WERI-Rb-1 (cell line): ENCODE results near the gene POLK.

Source experiments
- DNase-seq: peaks from one replicate; pipeline ENCODE4 v3.0.0-alpha.2; 2020
- H3K27ac ChIP-seq: fragments of 250-450 bp; sonication (Bioruptor Pico); 2 replicates; pipeline ENCODE4 v1.5.1; 2020; ENCODE audit warnings: mild to moderate bottlenecking, moderate library complexity
- H3K27me3 ChIP-seq: fragments of 250-450 bp; sonication (Bioruptor Pico); 2 replicates; pipeline ENCODE4 v1.5.1; 2021; ENCODE audit warnings: mild to moderate bottlenecking, low read depth, moderate library complexity; ENCODE audit not compliant: insufficient read depth, severe bottlenecking
- H3K36me3 ChIP-seq: fragments of 250-450 bp; sonication (Bioruptor Pico); 2 replicates; pipeline ENCODE4 v1.5.1; 2020; ENCODE audit warnings: mild to moderate bottlenecking, moderate library complexity
- H3K4me3 ChIP-seq: 2 replicates; pipeline ENCODE4 v1.5.1; 2011; ENCODE audit warnings: low read depth, mild to moderate bottlenecking, control low read depth, low read length
- H3K9me3 ChIP-seq: fragments of 250-450 bp; sonication (Bioruptor Pico); 2 replicates; pipeline ENCODE4 v1.5.1; 2021; ENCODE audit warnings: mild to moderate bottlenecking, moderate library complexity; ENCODE audit not compliant: severe bottlenecking
- TF ChIP-seq, protein P1 (sequence below): IDR thresholded peaks from 2 replicates; pipeline ENCODE4 v1.5.1; 2011; ENCODE audit warnings: low read depth, mild to moderate bottlenecking, control low read depth, inconsistent platforms, low read length

The POLK gene

DNA sequence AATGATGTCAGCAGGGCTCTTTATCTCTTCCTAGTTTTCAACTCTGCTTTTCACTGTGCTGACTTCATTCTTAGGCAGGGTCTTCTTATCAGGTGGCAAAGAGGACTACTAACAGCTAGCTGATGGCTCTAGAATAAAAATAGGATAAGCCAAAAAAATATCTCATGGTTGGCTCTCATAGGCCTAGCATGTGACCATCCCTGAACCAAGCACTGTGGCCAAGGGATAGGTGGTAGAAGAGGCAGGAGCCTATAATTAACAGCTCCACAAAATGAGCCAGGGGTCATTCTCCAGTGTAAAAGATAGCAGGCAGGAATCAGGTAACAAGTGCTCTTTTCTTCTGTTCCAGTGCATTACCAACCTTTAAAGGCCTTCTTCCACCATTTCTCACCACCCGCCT is 120.6 kb downstream of the POLK start:
- TF ChIP-seq, protein P1, sequence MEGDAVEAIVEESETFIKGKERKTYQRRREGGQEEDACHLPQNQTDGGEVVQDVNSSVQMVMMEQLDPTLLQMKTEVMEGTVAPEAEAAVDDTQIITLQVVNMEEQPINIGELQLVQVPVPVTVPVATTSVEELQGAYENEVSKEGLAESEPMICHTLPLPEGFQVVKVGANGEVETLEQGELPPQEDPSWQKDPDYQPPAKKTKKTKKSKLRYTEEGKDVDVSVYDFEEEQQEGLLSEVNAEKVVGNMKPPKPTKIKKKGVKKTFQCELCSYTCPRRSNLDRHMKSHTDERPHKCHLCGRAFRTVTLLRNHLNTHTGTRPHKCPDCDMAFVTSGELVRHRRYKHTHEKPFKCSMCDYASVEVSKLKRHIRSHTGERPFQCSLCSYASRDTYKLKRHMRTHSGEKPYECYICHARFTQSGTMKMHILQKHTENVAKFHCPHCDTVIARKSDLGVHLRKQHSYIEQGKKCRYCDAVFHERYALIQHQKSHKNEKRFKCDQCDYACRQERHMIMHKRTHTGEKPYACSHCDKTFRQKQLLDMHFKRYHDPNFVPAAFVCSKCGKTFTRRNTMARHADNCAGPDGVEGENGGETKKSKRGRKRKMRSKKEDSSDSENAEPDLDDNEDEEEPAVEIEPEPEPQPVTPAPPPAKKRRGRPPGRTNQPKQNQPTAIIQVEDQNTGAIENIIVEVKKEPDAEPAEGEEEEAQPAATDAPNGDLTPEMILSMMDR, result no peak
- H3K27me3 ChIP-seq, result no peaks in the 10 kb centered on the region
- no peak overlapping the region for H3K27ac ChIP-seq
- no peak for DNase-seq
- H3K4me3 ChIP-seq, result no peak overlapping the region
- no peaks in the 10 kb centered on the region for H3K36me3 ChIP-seq
- H3K9me3 ChIP-seq, result no peaks in the 10 kb centered on the region

DNA sequence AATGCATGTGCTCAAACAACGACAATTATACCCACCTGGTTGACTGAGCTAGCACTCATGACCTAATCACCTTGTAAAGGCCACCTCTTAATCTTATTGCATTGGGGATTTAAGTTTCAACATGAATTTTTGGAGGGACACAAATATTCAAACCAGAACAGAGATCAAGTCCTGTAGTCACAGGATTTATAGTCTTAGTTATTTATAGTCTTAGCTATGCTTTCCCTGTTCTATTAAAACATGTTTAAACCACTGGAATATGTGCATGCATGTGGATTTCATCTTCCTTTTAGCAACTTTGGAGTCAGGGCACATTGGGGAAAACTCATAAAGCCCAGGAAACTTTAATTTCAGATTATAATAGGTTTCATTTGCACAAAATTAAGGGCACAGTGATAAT is 126.3 kb downstream of the POLK start:
- H3K4me3 ChIP-seq, result no peak overlapping the region
- no peaks in the 10 kb centered on the region for H3K27me3 ChIP-seq
- TF ChIP-seq, protein P1, result no peak
- H3K27ac ChIP-seq, result no peak overlapping the region
- H3K9me3 ChIP-seq, result no peaks in the 10 kb centered on the region
- no peaks in the 10 kb centered on the region for H3K36me3 ChIP-seq
- DNase-seq, result no peak

DNA sequence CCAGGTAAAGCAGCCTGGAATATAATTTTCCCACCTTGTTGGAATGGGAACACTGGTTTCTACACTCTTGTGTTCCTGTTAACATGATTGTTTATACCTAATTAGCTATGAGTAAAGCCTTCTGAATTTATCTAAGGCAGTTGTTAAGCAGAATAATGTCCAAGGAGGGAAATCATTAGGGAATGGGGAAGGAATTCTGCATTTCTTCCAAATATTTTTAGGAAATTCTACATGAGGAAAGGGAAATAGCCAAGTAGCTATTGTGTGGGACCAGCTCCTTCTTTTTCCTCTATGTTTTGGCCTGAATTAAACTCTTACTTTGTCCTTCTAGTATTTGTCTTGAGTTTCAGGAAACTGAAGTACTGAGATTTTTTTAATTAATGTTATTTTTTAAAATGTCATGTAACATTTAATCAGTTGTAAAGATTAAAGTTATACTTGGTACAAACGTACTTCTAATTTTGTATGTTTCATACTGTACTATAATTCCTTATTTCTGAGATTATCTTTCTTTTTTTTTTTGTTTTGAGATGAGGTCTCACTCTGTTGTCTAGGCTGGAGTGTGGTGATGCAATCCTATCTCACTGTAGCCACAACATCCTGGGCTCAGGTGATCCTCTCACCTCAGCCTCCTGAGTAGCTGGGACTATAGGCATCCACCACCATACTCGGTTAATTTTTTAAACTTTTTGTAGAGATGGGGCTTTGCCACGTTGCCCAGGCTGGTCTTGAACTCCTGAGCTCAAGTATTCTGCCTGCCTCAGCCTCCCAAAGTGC is 128.0 kb downstream of the POLK start:
- Histone ChIP-seq H3K9me3 (no peaks in the 10 kb centered on the region), H3K27ac (no peak overlapping the region), H3K27me3 (no peaks in the 10 kb centered on the region), H3K4me3 (no peak overlapping the region), H3K36me3 (no peaks in the 10 kb centered on the region)
- no peak for DNase-seq
- TF ChIP-seq, protein P1, result no peak

DNA sequence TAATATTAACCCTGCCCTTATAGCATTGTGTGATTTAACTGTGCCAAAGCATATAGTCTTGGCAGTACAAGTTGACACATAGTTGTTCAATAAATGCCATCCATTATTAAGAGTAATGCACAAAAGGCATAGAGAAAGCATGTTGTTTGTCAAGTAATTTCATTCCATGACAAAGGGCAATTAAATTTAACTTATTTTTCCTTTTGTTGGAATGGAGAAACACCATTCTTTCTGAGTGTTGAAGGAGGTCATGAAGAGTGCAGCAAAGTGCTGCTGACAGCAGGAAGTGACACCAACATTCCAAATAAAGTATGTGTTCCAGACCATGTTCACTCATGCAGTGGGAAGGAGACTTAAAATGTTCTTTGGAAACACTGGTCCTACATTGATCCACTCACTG is 128.7 kb downstream of the POLK start:
- no peaks in the 10 kb centered on the region for H3K36me3 ChIP-seq
- no peak overlapping the region for H3K4me3 ChIP-seq
- no peak overlapping the region for H3K27ac ChIP-seq
- no peak for DNase-seq
- TF ChIP-seq, protein P1, result no peak
- H3K27me3 ChIP-seq, result no peaks in the 10 kb centered on the region
- no peaks in the 10 kb centered on the region for H3K9me3 ChIP-seq

DNA sequence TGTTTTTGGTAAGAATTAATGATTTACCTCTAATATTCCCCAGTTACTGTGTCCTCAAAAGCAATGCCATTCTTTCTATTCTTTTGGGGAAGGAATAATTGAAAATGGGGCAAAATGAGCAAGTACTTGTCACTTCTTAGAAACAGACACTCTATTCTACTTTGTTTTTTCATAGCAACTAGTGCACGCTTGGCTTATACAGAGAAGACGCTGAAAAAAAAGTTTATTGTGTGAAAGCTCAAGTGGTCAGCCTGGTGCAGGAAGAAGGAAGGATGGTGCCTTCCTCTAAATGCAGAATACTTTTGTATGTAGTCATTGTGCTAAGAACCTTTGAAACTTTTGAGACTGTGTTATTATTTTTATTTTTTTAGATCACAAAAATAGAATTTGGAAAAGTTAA is 129.1 kb downstream of the POLK start:
- DNase-seq, result no peak
- Histone ChIP-seq H3K9me3 (no peaks in the 10 kb centered on the region), H3K36me3 (no peaks in the 10 kb centered on the region), H3K27ac (no peak overlapping the region), H3K27me3 (no peaks in the 10 kb centered on the region), H3K4me3 (no peak overlapping the region)
- TF ChIP-seq, protein P1, result no peak

DNA sequence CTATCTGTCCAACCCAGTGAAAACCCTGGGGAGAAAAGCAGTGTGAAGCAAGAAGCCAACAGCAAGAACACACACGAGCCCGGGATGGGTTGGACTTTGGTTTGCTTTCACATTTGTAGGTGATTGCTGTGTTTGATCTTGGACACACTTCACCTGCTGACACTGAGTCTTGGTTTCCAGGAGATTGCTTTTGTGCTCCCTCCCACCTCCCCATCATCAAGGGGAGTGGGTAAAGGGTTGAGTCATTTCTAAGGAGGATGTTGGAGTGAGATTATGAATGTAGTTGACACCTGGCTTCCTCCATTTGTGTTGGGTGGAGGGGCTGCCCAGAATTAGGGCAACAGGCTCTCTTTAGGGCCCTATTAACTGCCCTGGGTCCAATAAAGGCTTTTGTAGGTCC is 137.0 kb downstream of the POLK start:
- Histone ChIP-seq H3K4me3 (no peak overlapping the region), H3K9me3 (no peaks in the 10 kb centered on the region), H3K27me3 (no peaks in the 10 kb centered on the region), H3K36me3 (no peaks in the 10 kb centered on the region), H3K27ac (no peak overlapping the region)
- TF ChIP-seq, protein P1, result no peak
- no peak for DNase-seq
